H1 (cell line): ENCODE results near the gene HS2ST1. TPM values are rescaled to one million over a fixed set of nuclear protein-coding genes. Genes with fewer than 3 reads are reported as not detected.

Experiments used
- CTCF ChIA-PET: fragments of 300-600 bp; sonication (Branson Sonifier 250); formaldehyde crosslinking; loops from one replicate; lab custom pipeline; 2021; ENCODE audit not compliant: partially characterized antibody; lab: Charles Lee
- POLR2A ChIA-PET: fragments of 300-600 bp; sonication (Branson Sonifier 250); formaldehyde crosslinking; loops from one replicate; lab custom pipeline; 2021; ENCODE audit warnings: inconsistent platforms; ENCODE audit not compliant: partially characterized antibody; lab: Charles Lee
- DNase-seq, 2 experiments: peaks; one replicate each; pipeline versions ENCODE4 v3.0.0 to v3.0.0-alpha.2; 2010 to 2022; ENCODE audit warnings: low spot score in 2 of 2, low read depth in 1 of 2, mixed read lengths in 1 of 2
- FAIRE-seq: peaks from 2 replicates; lab custom pipeline; 2011; peaks lifted over from hg19 to GRCh38; lab: Jason Lieb, UNC
- H2AFZ ChIP-seq: 2 replicates; pipeline ENCODE4 v1.8.1; 2012; ENCODE audit warnings: low read length, inconsistent platforms
- H2AK5ac ChIP-seq: 2 replicates; pipeline ENCODE4 v1.6.1; 2013; ENCODE audit warnings: low read depth, low read length
- H2BK120ac ChIP-seq: replicated peaks from 2 replicates; pipeline ENCODE3; 2013; ENCODE audit warnings: low read depth, low read length, inconsistent platforms
- H2BK12ac ChIP-seq: 2 replicates; pipeline ENCODE4 v1.6.1; 2013; ENCODE audit warnings: low read depth, low read length
- H2BK15ac ChIP-seq: 2 replicates; pipeline ENCODE4 v1.6.1; 2013; ENCODE audit warnings: low read length
- H2BK20ac ChIP-seq: 2 replicates; pipeline ENCODE4 v1.6.1; 2013; ENCODE audit warnings: low read length
- H2BK5ac ChIP-seq: 2 replicates; pipeline ENCODE4 v1.6.1; 2013; ENCODE audit warnings: low read depth, low read length
- H3K14ac ChIP-seq: 2 replicates; pipeline ENCODE4 v1.6.1; 2013; ENCODE audit warnings: inconsistent platforms; ENCODE audit not compliant: insufficient read length
- H3K18ac ChIP-seq: 2 replicates; pipeline ENCODE4 v1.6.1; 2013; ENCODE audit warnings: low read length; ENCODE audit errors: extremely low read depth
- H3K23ac ChIP-seq: 2 replicates; pipeline ENCODE4 v1.6.1; 2013; ENCODE audit warnings: inconsistent platforms; ENCODE audit not compliant: insufficient read length
- H3K23me2 ChIP-seq: 2 replicates; pipeline ENCODE4 v1.6.1; 2013; ENCODE audit warnings: low read depth, low read length
- H3K27ac ChIP-seq: 2 replicates; pipeline ENCODE4 v1.6.1; 2011; ENCODE audit warnings: low read depth, low read length, inconsistent platforms
- H3K27me3 ChIP-seq, 4 experiments: replicated peaks in 1 of 4; 1 replicate in 1 of 4; 2 replicates in 3 of 4; pipeline versions ENCODE4 v1.6.1 to v1.8.1; 2011 to 2013; ENCODE audit warnings: low read length in 3 of 4, mild to moderate bottlenecking in 3 of 4, inconsistent platforms in 2 of 4, mixed read lengths in 2 of 4, moderate library complexity in 1 of 4; ENCODE audit not compliant: control insufficient read depth in 3 of 4, insufficient read depth in 3 of 4; ENCODE audit errors: extremely low read depth in 1 of 4
- H3K36me3 ChIP-seq, 4 experiments: 2 replicates each; pipeline versions ENCODE4 v1.6.1 to v1.8.1; 2011 to 2013; ENCODE audit warnings: mild to moderate bottlenecking in 4 of 4, low read length in 3 of 4, moderate library complexity in 2 of 4, control low read depth in 1 of 4, inconsistent platforms in 1 of 4; ENCODE audit not compliant: insufficient read depth in 4 of 4, control insufficient read depth in 2 of 4
- H3K4ac ChIP-seq: replicated peaks from 2 replicates; pipeline ENCODE3; 2013; ENCODE audit warnings: low read length, low read depth, mixed read lengths, inconsistent platforms; ENCODE audit not compliant: insufficient read length
- H3K4me1 ChIP-seq, 4 experiments: replicated peaks in 1 of 4; 1 replicate in 1 of 4; 2 replicates in 3 of 4; pipeline versions ENCODE4 v1.6.1 to v1.8.1; 2011 to 2013; ENCODE audit warnings: low read length in 3 of 4, inconsistent platforms in 2 of 4, mixed read lengths in 1 of 4; ENCODE audit not compliant: insufficient read depth in 4 of 4, control insufficient read depth in 3 of 4
- H3K4me2 ChIP-seq, 2 experiments: 2 replicates each; pipeline versions ENCODE4 v1.6.1 to v1.8.1; 2011 to 2013; ENCODE audit warnings: low read depth in 2 of 2, low read length in 2 of 2, control low read depth in 1 of 2, inconsistent platforms in 1 of 2, mild to moderate bottlenecking in 1 of 2; ENCODE audit not compliant: insufficient read depth in 1 of 2
- H3K4me3 ChIP-seq, 4 experiments: fragments of 200-600, 300-600 bp in 1 of 4; sonication (generic), shearing (Covaris generic), sonication (Bioruptor Twin) in 1 of 4; 2 replicates each; pipeline versions ENCODE4 v1.5.1 to v1.8.1; 2011 to 2016; ENCODE audit warnings: low read length in 4 of 4, low read depth in 3 of 4, control low read depth in 2 of 4, inconsistent platforms in 2 of 4, mild to moderate bottlenecking in 2 of 4, mixed read lengths in 1 of 4, moderate library complexity in 1 of 4; ENCODE audit not compliant: insufficient read depth in 2 of 4; ENCODE audit errors: extremely low read depth in 1 of 4
- H3K56ac ChIP-seq: replicated peaks from 2 replicates; pipeline ENCODE3; 2013; ENCODE audit warnings: low read depth, mild to moderate bottlenecking, mixed read lengths, low read length, inconsistent platforms; ENCODE audit not compliant: insufficient read length
- H3K79me1 ChIP-seq: 2 replicates; pipeline ENCODE4 v1.6.1; 2013; ENCODE audit warnings: low read depth, low read length, control low read depth
- H3K79me2 ChIP-seq, 2 experiments: 2 replicates each; pipeline versions ENCODE4 v1.6.1 to v1.8.1; 2012 to 2013; ENCODE audit warnings: low read length in 2 of 2, mild to moderate bottlenecking in 2 of 2, inconsistent platforms in 1 of 2; ENCODE audit not compliant: insufficient read depth in 2 of 2, control insufficient read depth in 1 of 2
- H3K9ac ChIP-seq, 4 experiments: replicated peaks in 1 of 4; 1 replicate in 1 of 4; 2 replicates in 3 of 4; pipeline versions ENCODE4 v1.6.1 to v1.8.1; 2011 to 2013; ENCODE audit warnings: low read depth in 3 of 4, low read length in 3 of 4, control low read depth in 2 of 4, mild to moderate bottlenecking in 2 of 4, moderate library complexity in 2 of 4, inconsistent platforms in 1 of 4; ENCODE audit errors: extremely low read depth in 1 of 4
- H3K9me3 ChIP-seq, 2 experiments: 2 replicates each; pipeline versions ENCODE4 v1.6.1 to v1.8.1; 2012 to 2013; ENCODE audit warnings: mild to moderate bottlenecking in 2 of 2, moderate library complexity in 2 of 2, control low read depth in 1 of 2, inconsistent platforms in 1 of 2, low read depth in 1 of 2, low read length in 1 of 2, mixed read lengths in 1 of 2; ENCODE audit not compliant: insufficient read depth in 2 of 2
- H4K20me1 ChIP-seq, 2 experiments: replicated peaks in 1 of 2; 2 replicates each; pipeline versions ENCODE3 to v1.8.1; 2011 to 2013; ENCODE audit warnings: inconsistent platforms in 2 of 2, low read length in 2 of 2, mild to moderate bottlenecking in 1 of 2; ENCODE audit not compliant: insufficient read depth in 2 of 2, control insufficient read depth in 1 of 2
- H4K5ac ChIP-seq: 2 replicates; pipeline ENCODE4 v1.6.1; 2013; ENCODE audit warnings: low read length, low read depth, mixed read lengths, inconsistent platforms; ENCODE audit not compliant: insufficient read length
- H4K8ac ChIP-seq: 2 replicates; pipeline ENCODE4 v1.8.0; 2013; ENCODE audit warnings: mild to moderate bottlenecking, moderate library complexity, low read length, inconsistent platforms; ENCODE audit not compliant: insufficient read depth; ENCODE audit errors: extremely low read depth
- H4K91ac ChIP-seq: replicated peaks from 2 replicates; pipeline ENCODE3; 2013; ENCODE audit warnings: low read length, mixed read lengths, inconsistent platforms; ENCODE audit not compliant: insufficient read length
- CHD2 ChIP-seq: IDR thresholded peaks from 2 replicates; pipeline ENCODE4 v1.6.1; 2012; ENCODE audit warnings: low read length, improper control_type of control experiment
- CREB1 ChIP-seq: IDR thresholded peaks from 2 replicates; pipeline ENCODE4 v1.6.1; 2012; ENCODE audit warnings: inconsistent platforms
- EGR1 ChIP-seq: IDR thresholded peaks from 2 replicates; pipeline ENCODE4 v1.6.1; 2011; ENCODE audit warnings: low read depth, low read length, borderline replicate concordance
- KDM4A ChIP-seq: IDR thresholded peaks from one replicate; pipeline ENCODE4 v1.7.1; 2012; ENCODE audit warnings: low read depth, mild to moderate bottlenecking, moderate library complexity, low read length, inconsistent platforms; ENCODE audit not compliant: severe bottlenecking
- POU5F1 ChIP-seq: IDR thresholded peaks from 2 replicates; pipeline ENCODE4 v1.6.1; 2011; ENCODE audit warnings: low read depth, mild to moderate bottlenecking, low read length, moderate library complexity
- SIN3A ChIP-seq, 2 experiments: IDR thresholded peaks in 1 of 2; conservative IDR thresholded peaks in 1 of 2; 2 replicates each; pipeline ENCODE4 v1.6.1; 2011 to 2012; ENCODE audit warnings: low read length in 2 of 2, improper control_type of control experiment in 1 of 2, low read depth in 1 of 2, mild to moderate bottlenecking in 1 of 2
- TAF1 ChIP-seq: IDR thresholded peaks from 2 replicates; pipeline ENCODE4 v1.6.1; 2011; ENCODE audit warnings: mild to moderate bottlenecking, low read depth, low read length
- TBP ChIP-seq: IDR thresholded peaks from 2 replicates; pipeline ENCODE4 v1.6.1; 2011; ENCODE audit warnings: low read depth, low read length, improper control_type of control experiment
- WGBS, 2 experiments: shearing (Covaris generic) in 1 of 2; methylation state at CpG; one replicate each; pipeline versions ENCODE4 v1.1.6 to v1.1.7; 2013 to 2015; ENCODE audit warnings: low lambda C conversion rate in 2 of 2, mixed read lengths in 2 of 2, inconsistent platforms in 1 of 2, low coverage in 1 of 2, missing lambda C conversion rate in 1 of 2; ENCODE audit not compliant: insufficient replicate concordance in 2 of 2, insufficient coverage in 1 of 2, insufficient read length in 1 of 2; ENCODE audit errors: extremely low coverage in 1 of 2, missing lambda C conversion rate in 1 of 2; 5-methylcytosine and 5-hydroxymethylcytosine counted together
- polyA plus RNA-seq, 7 experiments: library from polyadenylated mRNA; depleted of rRNA in 3 of 7; stranded (reverse) in 5 of 7; unstranded in 2 of 7; fragments of >200 nt in 5 of 7; fragments of 200-250 nt in 2 of 7; gene quantifications; 1 replicate in 5 of 7; 2 replicates in 1 of 7; 4 replicates in 1 of 7; pipeline versions ENCODE4 v1.2.1 to v1.2.3, GENCODE V29; 2011 to 2013; ENCODE audit warnings: missing spikeins in 2 of 7, mixed read lengths in 2 of 7
- total RNA-seq: library from RNA; stranded (reverse); fragmentation: NEBNext Ultra II Directional; extraction: Animal tissue kit (Norgen Biotek cat#: 25700); gene quantifications from 2 replicates; pipeline ENCODE4 v1.2.1, GENCODE V29; 2021

Gene HS2ST1
- total and polyA plus RNA-seq, 2 of the 8 experiments (the other 6 are each of a cell fraction or from before 2014, with no cell fraction given) = 5.2 to 28.3 TPM

DNA sequence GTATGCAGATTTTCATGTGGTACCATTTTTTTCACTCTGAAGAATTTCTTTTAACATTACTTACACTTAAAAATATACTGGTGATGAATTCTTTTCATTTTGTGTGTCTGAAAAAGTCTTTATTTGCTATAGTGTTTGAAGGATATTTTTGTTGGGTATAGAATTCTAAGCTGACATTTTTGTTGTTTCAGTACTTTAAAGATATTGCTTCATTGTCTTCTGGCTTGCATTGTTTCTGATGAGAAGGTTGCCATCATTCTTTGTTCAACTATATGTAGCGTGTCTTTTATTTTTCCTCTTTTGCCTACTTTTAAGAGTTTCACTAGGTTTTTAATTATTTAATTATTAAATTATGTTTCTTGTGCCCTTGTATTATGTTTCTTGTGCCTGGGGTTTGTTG, 8.0 kb downstream of the HS2ST1 start:
- peaks cover 21 to 23% of the 10 kb centered on the region in 2 experiments for H3K9me3 ChIP-seq
- no peak overlapping the region for H4K8ac ChIP-seq
- ChIA-PET CTCF (no interaction called here), POLR2A (no interaction called here)
- H2BK12ac ChIP-seq = no peak overlapping the region
- no peak overlapping the region for H2BK120ac ChIP-seq
- no peak overlapping the region for H2AFZ ChIP-seq
- H4K91ac ChIP-seq = no peak overlapping the region
- no peak overlapping the region for H2AK5ac ChIP-seq
- DNase-seq = no peak
- no peak overlapping the region for H4K5ac ChIP-seq
- 0 out of 7 replicates have a peak, but pooled peaks cover 0 to under 1% (median 0%) of the 10 kb centered on the region in 4 experiments for H3K4me1 ChIP-seq
- no peak overlapping the region for H3K14ac ChIP-seq
- H3K18ac ChIP-seq = no peak overlapping the region
- H3K79me1 ChIP-seq = peaks cover 2% of the 10 kb centered on the region; the same call in 1 of the 2 replicates
- no peak overlapping the region for H2BK15ac ChIP-seq
- H3K27ac ChIP-seq = no peak overlapping the region
- H3K9ac ChIP-seq = no peak overlapping the region
- no peak overlapping the region for H2BK5ac ChIP-seq
- TF ChIP-seq TBP (no peak), SIN3A (conservative IDR thresholded peaks at IDR 0.05 in 1 of 2, IDR thresholded peaks at IDR 0.05 in 1 of 2; ENCODE audit: low read depth in 1 of 2, low read length in 2 of 2) (no peak), POU5F1 (no peak), CREB1 (no peak), KDM4A (no peak), TAF1 (no peak), CHD2 (no peak), EGR1 (no peak)
- TF ChIP-seq, all 59 proteins: peak for 0
- Histone ChIP-seq H3K79me2 (peaks cover 14 to 99% of the 10 kb centered on the region in 2 experiments), H3K27me3 (no peaks in the 10 kb centered on the region), H3K56ac (no peak overlapping the region), H3K23ac (no peak overlapping the region), H3K4me3 (no peak overlapping the region), H3K4ac (no peak overlapping the region), H3K4me2 (no peak overlapping the region), H4K20me1 (no peaks in the 10 kb centered on the region), H3K23me2 (no peaks in the 10 kb centered on the region), H2BK20ac (no peak overlapping the region), H3K36me3 (peaks cover 0 to 6% (median 2%) of the 10 kb centered on the region in 4 experiments; a peak in 2 of 8 replicates)
- WGBS, 2 experiments = 95% methylated on average over 1 of the region's 1 CpG; no CpG with 5 or more reads in 1 of the 2 experiments
- FAIRE-seq = no peak
